ENCODE results near the gene ADSS1. TPM values are rescaled to one million over a fixed set of nuclear protein-coding genes. Genes with fewer than 3 reads are reported as not detected.

Gene ADSS1
- total RNA-seq, 1 experiment from 2014 or later, result 0.34 TPM

- 0 out of 2 replicates have a peak, but pooled peaks cover 5% of the 10 kb centered on the region for H3K4me1 ChIP-seq (replicated peaks)
- H3K27ac ChIP-seq, result no peak overlapping the region
- H3K4me3 ChIP-seq, result no peak overlapping the region
- DNase-seq (ENCODE audit: low read depth in 1 of 2, low spot score in 2 of 2), result no peak
- H3K9me3 ChIP-seq (replicated peaks), result no peaks in the 10 kb centered on the region
- peaks cover 80% of the 10 kb centered on the region for H3K36me3 ChIP-seq
- H3K27me3 ChIP-seq (replicated peaks), result no peaks in the 10 kb centered on the region
These were observed 23.8 kb upstream of the ADSS1 start for GRCh38 chr14:104700225-104700651.

GRCh38 chr14:104700747-104701217, 23.2 kb upstream of the ADSS1 start:
- Histone ChIP-seq H3K4me3 (no peak overlapping the region), H3K36me3 (peaks cover 83% of the 10 kb centered on the region), H3K9me3 (replicated peaks) (no peaks in the 10 kb centered on the region), H3K27ac (no peak overlapping the region), H3K4me1 (replicated peaks) (0 out of 2 replicates have a peak, but pooled peaks cover 5% of the 10 kb centered on the region), H3K27me3 (replicated peaks) (no peaks in the 10 kb centered on the region)
- DNase-seq (ENCODE audit: low read depth in 1 of 2, low spot score in 2 of 2), result no peak

GRCh38 chr14:104701383-104702076, 22.5 kb upstream of the ADSS1 start:
- Histone ChIP-seq H3K9me3 (replicated peaks) (no peaks in the 10 kb centered on the region), H3K27me3 (replicated peaks) (no peaks in the 10 kb centered on the region), H3K36me3 (peaks cover 83% of the 10 kb centered on the region), H3K4me3 (no peak overlapping the region), H3K4me1 (replicated peaks) (0 out of 2 replicates have a peak, but pooled peaks cover 5% of the 10 kb centered on the region), H3K27ac (no peak overlapping the region)
- DNase-seq (ENCODE audit: low read depth in 1 of 2, low spot score in 2 of 2), result no peak

- no peak overlapping the region for H3K27ac ChIP-seq
- peaks cover 81% of the 10 kb centered on the region for H3K36me3 ChIP-seq
These were observed 21.9 kb upstream of the ADSS1 start for GRCh38 chr14:104702106-104702505.

GRCh38 chr14:104702673-104703072, 21.4 kb upstream of the ADSS1 start:
- DNase-seq (ENCODE audit: low read depth in 1 of 2, low spot score in 2 of 2), result no peak
- H3K36me3 ChIP-seq, result peaks cover 75% of the 10 kb centered on the region

More at GRCh38 chr14:104702106-104702505, 21.9 kb upstream of the ADSS1 start:
- Histone ChIP-seq H3K9me3 (replicated peaks) (no peaks in the 10 kb centered on the region), H3K27me3 (replicated peaks) (no peaks in the 10 kb centered on the region), H3K4me3 (no peak overlapping the region), H3K4me1 (replicated peaks) (0 out of 2 replicates have a peak, but pooled peaks cover 5% of the 10 kb centered on the region)
- DNase-seq (ENCODE audit: low read depth in 1 of 2, low spot score in 2 of 2), result no peak

GRCh38 chr14:104703269-104703668, 20.8 kb upstream of the ADSS1 start:
- no peaks in the 10 kb centered on the region for H3K27me3 ChIP-seq (replicated peaks)
- H3K4me1 ChIP-seq (replicated peaks), result no peaks in the 10 kb centered on the region
- no peaks in the 10 kb centered on the region for H3K9me3 ChIP-seq (replicated peaks)
- no peak overlapping the region for H3K4me3 ChIP-seq
- DNase-seq (ENCODE audit: low read depth in 1 of 2, low spot score in 2 of 2), result no peak
- H3K27ac ChIP-seq, result no peak overlapping the region
- peaks cover 69% of the 10 kb centered on the region for H3K36me3 ChIP-seq

More at GRCh38 chr14:104702673-104703072, 21.4 kb upstream of the ADSS1 start:
- Histone ChIP-seq H3K4me1 (replicated peaks) (0 out of 2 replicates have a peak, but pooled peaks cover under 1% of the 10 kb centered on the region), H3K4me3 (no peak overlapping the region), H3K27me3 (replicated peaks) (no peaks in the 10 kb centered on the region), H3K9me3 (replicated peaks) (no peaks in the 10 kb centered on the region), H3K27ac (no peak overlapping the region)

- H3K4me1 ChIP-seq (replicated peaks), result peaks cover 4% of the 10 kb centered on the region; the same call in 1 of the 2 replicates
- no peaks in the 10 kb centered on the region for H3K27me3 ChIP-seq (replicated peaks)
- H3K27ac ChIP-seq, result no peak overlapping the region
- DNase-seq (ENCODE audit: low read depth in 1 of 2, low spot score in 2 of 2), result no peak
- H3K9me3 ChIP-seq (replicated peaks), result no peaks in the 10 kb centered on the region
- H3K4me3 ChIP-seq, result no peak overlapping the region
- H3K36me3 ChIP-seq, result peaks cover 65% of the 10 kb centered on the region
These were observed 19.8 kb upstream of the ADSS1 start for GRCh38 chr14:104704252-104704651.

- DNase-seq (ENCODE audit: low read depth in 1 of 2, low spot score in 2 of 2), result no peak
- Histone ChIP-seq H3K9me3 (replicated peaks) (no peaks in the 10 kb centered on the region), H3K36me3 (peaks cover 75% of the 10 kb centered on the region), H3K4me3 (no peak overlapping the region), H3K4me1 (replicated peaks) (peaks cover 4% of the 10 kb centered on the region; the same call in 1 of the 2 replicates), H3K27ac (no peak overlapping the region), H3K27me3 (replicated peaks) (no peaks in the 10 kb centered on the region)
These were observed 18.5 kb upstream of the ADSS1 start for GRCh38 chr14:104705340-104706047.

- no peak for DNase-seq (ENCODE audit: low read depth in 1 of 2, low spot score in 2 of 2)
- H3K27me3 ChIP-seq (replicated peaks), result no peaks in the 10 kb centered on the region
- H3K4me1 ChIP-seq (replicated peaks), result peaks cover 4% of the 10 kb centered on the region; the same call in 1 of the 2 replicates
- H3K4me3 ChIP-seq, result no peak overlapping the region
- peaks cover 79% of the 10 kb centered on the region for H3K36me3 ChIP-seq
- H3K27ac ChIP-seq, result no peak overlapping the region
- no peaks in the 10 kb centered on the region for H3K9me3 ChIP-seq (replicated peaks)
These were observed 17.1 kb upstream of the ADSS1 start for GRCh38 chr14:104706733-104707607.

GRCh38 chr14:104707608-104708595, 16.1 kb upstream of the ADSS1 start:
- Histone ChIP-seq H3K36me3 (peaks cover 80% of the 10 kb centered on the region), H3K4me3 (no peak overlapping the region), H3K27ac (no peak overlapping the region), H3K9me3 (replicated peaks) (no peaks in the 10 kb centered on the region), H3K4me1 (replicated peaks) (peaks cover 4% of the 10 kb centered on the region; the same call in 1 of the 2 replicates), H3K27me3 (replicated peaks) (no peaks in the 10 kb centered on the region)
- no peak for DNase-seq (ENCODE audit: low read depth in 1 of 2, low spot score in 2 of 2)

- Histone ChIP-seq H3K36me3 (peaks cover 80% of the 10 kb centered on the region), H3K27me3 (replicated peaks) (no peaks in the 10 kb centered on the region), H3K9me3 (replicated peaks) (no peaks in the 10 kb centered on the region), H3K4me1 (replicated peaks) (peaks cover 4% of the 10 kb centered on the region; the same call in 1 of the 2 replicates), H3K4me3 (no peak overlapping the region), H3K27ac (no peak overlapping the region)
- DNase-seq (ENCODE audit: low read depth in 1 of 2, low spot score in 2 of 2), result peak; percentile 58 to 67
These were observed 15.3 kb upstream of the ADSS1 start for GRCh38 chr14:104708606-104709268.
